WTC11 (cell line): Measurements from ENCODE around the gene FBXO39. TPM values are rescaled to one million over a fixed set of nuclear protein-coding genes. Genes with fewer than 3 reads are reported as not detected.

Experiments
- ATAC-seq: fragments of 200-7000 bp; cut with Tn5 transposase; 2 replicates; pipeline ENCODE4 v1.10.0; 2021; ENCODE audit warnings: mild to moderate bottlenecking, moderate library complexity
- CTCF ChIA-PET: fragments of 300-600 bp; sonication (Branson Sonifier 250); formaldehyde crosslinking; loops from one replicate; lab custom pipeline; 2021; ENCODE audit warnings: antibody characterized with exemption; lab: Charles Lee
- POLR2A ChIA-PET: fragments of 350-600 bp; sonication (Branson Sonifier 250); formaldehyde crosslinking; loops from one replicate; lab custom pipeline; 2021; ENCODE audit warnings: antibody characterized with exemption; lab: Charles Lee
- DNase-seq: peaks from one replicate; pipeline ENCODE4 v3.0.0; 2021; ENCODE audit warnings: low spot score
- H3K27ac Mint-ChIP-seq: 2 replicates; pipeline ENCODE4 v1.8.0; 2021; ENCODE audit warnings: mixed read lengths
- H3K27me3 Mint-ChIP-seq: 2 replicates; pipeline ENCODE4 v1.8.0; 2021; ENCODE audit warnings: low read depth, mild to moderate bottlenecking, moderate library complexity, mixed read lengths
- H3K36me3 Mint-ChIP-seq: 2 replicates; pipeline ENCODE4 v1.8.0; 2021; ENCODE audit warnings: mixed read lengths
- H3K4me1 Mint-ChIP-seq: 2 replicates; pipeline ENCODE4 v1.8.0; 2022; ENCODE audit warnings: mixed read lengths
- H3K4me3 Mint-ChIP-seq: 2 replicates; pipeline ENCODE4 v1.8.0; 2021; ENCODE audit warnings: mild to moderate bottlenecking, moderate library complexity, mixed read lengths
- H3K9me3 Mint-ChIP-seq: 2 replicates; pipeline ENCODE4 v1.8.0; 2021; ENCODE audit warnings: mixed read lengths
- FOXJ3 ChIP-seq: sonication (generic); formaldehyde crosslinking; IDR thresholded peaks from 2 replicates; pipeline ENCODE4 v1.9.0; 2021; ENCODE audit warnings: missing genetic modification reagents, mild to moderate bottlenecking, borderline replicate concordance
- HMGA2 ChIP-seq: fragments of 250-450 bp; sonication (Bioruptor Pico); IDR thresholded peaks from 2 replicates; pipeline ENCODE4 v1.4.0; 2021; ENCODE audit warnings: mild to moderate bottlenecking, moderate library complexity
- IRF2 ChIP-seq: sonication (generic); formaldehyde crosslinking; IDR thresholded peaks from 2 replicates; pipeline ENCODE4 v1.8.0; 2022; ENCODE audit warnings: low read depth, missing genetic modification reagents, borderline replicate concordance
- JAZF1 ChIP-seq: fragments of 250-450 bp; sonication (Bioruptor Pico); IDR thresholded peaks from 2 replicates; pipeline ENCODE4 v1.9.0; 2021; ENCODE audit warnings: moderate library complexity, mild to moderate bottlenecking, inconsistent platforms
- JUN ChIP-seq: sonication (generic); formaldehyde crosslinking; IDR thresholded peaks from 2 replicates; pipeline ENCODE4 v1.8.0; 2023; ENCODE audit warnings: mild to moderate bottlenecking, missing genetic modification reagents
- MYBL2 ChIP-seq: sonication (generic); formaldehyde crosslinking; IDR thresholded peaks from 2 replicates; pipeline ENCODE4 v1.8.1; 2023; ENCODE audit warnings: mild to moderate bottlenecking, moderate library complexity, missing genetic modification reagents
- NR2C2 ChIP-seq: sonication (generic); formaldehyde crosslinking; IDR thresholded peaks from 2 replicates; pipeline ENCODE4 v1.8.0; 2022; ENCODE audit warnings: mild to moderate bottlenecking, missing genetic modification reagents
- RELA ChIP-seq: sonication (generic); formaldehyde crosslinking; IDR thresholded peaks from 2 replicates; pipeline ENCODE4 v1.8.1; 2022; ENCODE audit warnings: missing genetic modification reagents, mild to moderate bottlenecking, borderline replicate concordance
- SMAD3 ChIP-seq: sonication (generic); formaldehyde crosslinking; IDR thresholded peaks from 2 replicates; pipeline ENCODE4 v1.8.0; 2022; ENCODE audit warnings: missing genetic modification reagents, mild to moderate bottlenecking, borderline replicate concordance
- ZNF232 ChIP-seq: sonication (generic); formaldehyde crosslinking; IDR thresholded peaks from 2 replicates; pipeline ENCODE4 v1.8.0; 2022; ENCODE audit warnings: mild to moderate bottlenecking, missing genetic modification reagents
- total RNA-seq: library from RNA; stranded (reverse); gene quantifications from 3 replicates; pipeline ENCODE4 v1.2.3, GENCODE V29; 2021
- TF ChIP-seq, protein P1 (sequence below): fragments of 250-450 bp; sonication (Bioruptor Pico); IDR thresholded peaks from 2 replicates; pipeline ENCODE4 v1.9.0; 2021; ENCODE audit warnings: mild to moderate bottlenecking, borderline replicate concordance
- TF ChIP-seq, protein P2 (sequence below): sonication (generic); formaldehyde crosslinking; IDR thresholded peaks from 2 replicates; pipeline ENCODE4 v1.8.1; 2022; ENCODE audit warnings: mild to moderate bottlenecking, moderate library complexity, missing genetic modification reagents
- TF ChIP-seq, protein P3 (sequence below): fragments of 250-450 bp; sonication (Bioruptor Pico); IDR thresholded peaks from 2 replicates; pipeline ENCODE4 v2.1.2; 2022; ENCODE audit warnings: mild to moderate bottlenecking, moderate library complexity
- TF ChIP-seq, protein P4 (sequence below): sonication (generic); formaldehyde crosslinking; IDR thresholded peaks from 2 replicates; pipeline ENCODE4 v1.8.1; 2022; ENCODE audit warnings: missing genetic modification reagents, borderline replicate concordance
- TF ChIP-seq, protein P5 (sequence below): sonication (generic); formaldehyde crosslinking; IDR thresholded peaks from 2 replicates; pipeline ENCODE4 v1.8.1; 2023; ENCODE audit warnings: mild to moderate bottlenecking, moderate library complexity, missing genetic modification reagents
- TF ChIP-seq, protein P6 (sequence below): sonication (generic); formaldehyde crosslinking; IDR thresholded peaks from 2 replicates; pipeline ENCODE4 v1.8.0; 2023; ENCODE audit warnings: missing genetic modification reagents, mild to moderate bottlenecking, borderline replicate concordance
- TF ChIP-seq, protein P7 (sequence below): sonication (generic); formaldehyde crosslinking; IDR thresholded peaks from 2 replicates; pipeline ENCODE4 v1.8.0; 2023; ENCODE audit warnings: missing genetic modification reagents

The FBXO39 gene
- total RNA-seq, 1 experiment from 2014 or later, result not detected

DNA sequence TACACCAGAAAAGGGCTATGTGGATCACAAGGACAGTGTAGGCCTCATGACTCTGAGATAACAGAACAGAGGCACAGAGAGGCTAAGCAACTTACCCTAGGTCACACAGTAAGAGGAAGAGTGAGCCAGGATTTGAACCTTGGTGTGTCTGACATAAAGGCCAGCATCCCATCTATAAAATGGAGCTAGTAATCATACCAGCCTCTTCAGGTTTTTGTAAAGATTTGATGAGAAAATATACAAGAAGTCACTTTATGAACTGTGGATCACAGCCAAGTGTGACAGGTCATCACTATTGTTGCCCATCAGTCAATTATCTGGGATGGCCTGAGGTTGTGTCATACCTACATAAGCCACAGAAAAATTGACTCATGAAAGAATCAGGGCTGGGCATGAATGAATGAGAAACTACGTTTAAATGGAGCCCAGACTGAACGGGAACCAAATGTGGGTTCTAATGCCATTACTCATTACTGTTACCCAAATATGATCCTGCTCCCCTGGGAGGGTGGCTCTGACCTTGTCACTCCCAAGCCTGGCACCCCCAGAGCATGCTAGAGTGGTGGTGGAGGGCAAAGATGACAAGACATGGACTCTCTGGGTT, 21.0 kb downstream of the FBXO39 start:
- Mint-ChIP-seq H3K27ac (no peak overlapping the region), H3K9me3 (no peaks in the 10 kb centered on the region), H3K4me1 (peaks cover 20% of the 10 kb centered on the region), H3K4me3 (no peak overlapping the region), H3K27me3 (peaks cover 4% of the 10 kb centered on the region), H3K36me3 (no peaks in the 10 kb centered on the region)
- ATAC-seq (no peak), DNase-seq (no peak)
- no peak for TF ChIP-seq SMAD3 (CRISPR knock-in tag)
- no peak for TF ChIP-seq MYBL2 (CRISPR knock-in tag)
- no peak for TF ChIP-seq FOXJ3 (CRISPR knock-in tag)
- TF ChIP-seq, protein P1, sequence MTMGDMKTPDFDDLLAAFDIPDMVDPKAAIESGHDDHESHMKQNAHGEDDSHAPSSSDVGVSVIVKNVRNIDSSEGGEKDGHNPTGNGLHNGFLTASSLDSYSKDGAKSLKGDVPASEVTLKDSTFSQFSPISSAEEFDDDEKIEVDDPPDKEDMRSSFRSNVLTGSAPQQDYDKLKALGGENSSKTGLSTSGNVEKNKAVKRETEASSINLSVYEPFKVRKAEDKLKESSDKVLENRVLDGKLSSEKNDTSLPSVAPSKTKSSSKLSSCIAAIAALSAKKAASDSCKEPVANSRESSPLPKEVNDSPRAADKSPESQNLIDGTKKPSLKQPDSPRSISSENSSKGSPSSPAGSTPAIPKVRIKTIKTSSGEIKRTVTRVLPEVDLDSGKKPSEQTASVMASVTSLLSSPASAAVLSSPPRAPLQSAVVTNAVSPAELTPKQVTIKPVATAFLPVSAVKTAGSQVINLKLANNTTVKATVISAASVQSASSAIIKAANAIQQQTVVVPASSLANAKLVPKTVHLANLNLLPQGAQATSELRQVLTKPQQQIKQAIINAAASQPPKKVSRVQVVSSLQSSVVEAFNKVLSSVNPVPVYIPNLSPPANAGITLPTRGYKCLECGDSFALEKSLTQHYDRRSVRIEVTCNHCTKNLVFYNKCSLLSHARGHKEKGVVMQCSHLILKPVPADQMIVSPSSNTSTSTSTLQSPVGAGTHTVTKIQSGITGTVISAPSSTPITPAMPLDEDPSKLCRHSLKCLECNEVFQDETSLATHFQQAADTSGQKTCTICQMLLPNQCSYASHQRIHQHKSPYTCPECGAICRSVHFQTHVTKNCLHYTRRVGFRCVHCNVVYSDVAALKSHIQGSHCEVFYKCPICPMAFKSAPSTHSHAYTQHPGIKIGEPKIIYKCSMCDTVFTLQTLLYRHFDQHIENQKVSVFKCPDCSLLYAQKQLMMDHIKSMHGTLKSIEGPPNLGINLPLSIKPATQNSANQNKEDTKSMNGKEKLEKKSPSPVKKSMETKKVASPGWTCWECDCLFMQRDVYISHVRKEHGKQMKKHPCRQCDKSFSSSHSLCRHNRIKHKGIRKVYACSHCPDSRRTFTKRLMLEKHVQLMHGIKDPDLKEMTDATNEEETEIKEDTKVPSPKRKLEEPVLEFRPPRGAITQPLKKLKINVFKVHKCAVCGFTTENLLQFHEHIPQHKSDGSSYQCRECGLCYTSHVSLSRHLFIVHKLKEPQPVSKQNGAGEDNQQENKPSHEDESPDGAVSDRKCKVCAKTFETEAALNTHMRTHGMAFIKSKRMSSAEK (CRISPR knock-in tag), result no peak
- TF ChIP-seq HMGA2, result no peak
- TF ChIP-seq, protein P2, sequence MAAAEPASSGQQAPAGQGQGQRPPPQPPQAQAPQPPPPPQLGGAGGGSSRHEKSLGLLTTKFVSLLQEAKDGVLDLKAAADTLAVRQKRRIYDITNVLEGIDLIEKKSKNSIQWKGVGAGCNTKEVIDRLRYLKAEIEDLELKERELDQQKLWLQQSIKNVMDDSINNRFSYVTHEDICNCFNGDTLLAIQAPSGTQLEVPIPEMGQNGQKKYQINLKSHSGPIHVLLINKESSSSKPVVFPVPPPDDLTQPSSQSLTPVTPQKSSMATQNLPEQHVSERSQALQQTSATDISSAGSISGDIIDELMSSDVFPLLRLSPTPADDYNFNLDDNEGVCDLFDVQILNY (CRISPR knock-in tag), result no peak
- TF ChIP-seq, protein P3, sequence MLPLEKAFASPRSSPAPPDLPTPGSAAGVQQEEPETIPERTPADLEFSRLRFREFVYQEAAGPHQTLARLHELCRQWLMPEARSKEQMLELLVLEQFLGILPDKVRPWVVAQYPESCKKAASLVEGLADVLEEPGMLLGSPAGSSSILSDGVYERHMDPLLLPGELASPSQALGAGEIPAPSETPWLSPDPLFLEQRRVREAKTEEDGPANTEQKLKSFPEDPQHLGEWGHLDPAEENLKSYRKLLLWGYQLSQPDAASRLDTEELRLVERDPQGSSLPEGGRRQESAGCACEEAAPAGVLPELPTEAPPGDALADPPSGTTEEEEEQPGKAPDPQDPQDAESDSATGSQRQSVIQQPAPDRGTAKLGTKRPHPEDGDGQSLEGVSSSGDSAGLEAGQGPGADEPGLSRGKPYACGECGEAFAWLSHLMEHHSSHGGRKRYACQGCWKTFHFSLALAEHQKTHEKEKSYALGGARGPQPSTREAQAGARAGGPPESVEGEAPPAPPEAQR, result no peak
- TF ChIP-seq, protein P4, sequence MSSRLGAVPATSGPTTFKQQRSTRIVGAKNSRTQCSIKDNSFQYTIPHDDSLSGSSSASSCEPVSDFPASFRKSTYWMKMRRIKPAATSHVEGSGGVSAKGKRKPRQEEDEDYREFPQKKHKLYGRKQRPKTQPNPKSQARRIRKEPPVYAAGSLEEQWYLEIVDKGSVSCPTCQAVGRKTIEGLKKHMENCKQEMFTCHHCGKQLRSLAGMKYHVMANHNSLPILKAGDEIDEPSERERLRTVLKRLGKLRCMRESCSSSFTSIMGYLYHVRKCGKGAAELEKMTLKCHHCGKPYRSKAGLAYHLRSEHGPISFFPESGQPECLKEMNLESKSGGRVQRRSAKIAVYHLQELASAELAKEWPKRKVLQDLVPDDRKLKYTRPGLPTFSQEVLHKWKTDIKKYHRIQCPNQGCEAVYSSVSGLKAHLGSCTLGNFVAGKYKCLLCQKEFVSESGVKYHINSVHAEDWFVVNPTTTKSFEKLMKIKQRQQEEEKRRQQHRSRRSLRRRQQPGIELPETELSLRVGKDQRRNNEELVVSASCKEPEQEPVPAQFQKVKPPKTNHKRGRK, result no peak
- TF ChIP-seq, protein P5, sequence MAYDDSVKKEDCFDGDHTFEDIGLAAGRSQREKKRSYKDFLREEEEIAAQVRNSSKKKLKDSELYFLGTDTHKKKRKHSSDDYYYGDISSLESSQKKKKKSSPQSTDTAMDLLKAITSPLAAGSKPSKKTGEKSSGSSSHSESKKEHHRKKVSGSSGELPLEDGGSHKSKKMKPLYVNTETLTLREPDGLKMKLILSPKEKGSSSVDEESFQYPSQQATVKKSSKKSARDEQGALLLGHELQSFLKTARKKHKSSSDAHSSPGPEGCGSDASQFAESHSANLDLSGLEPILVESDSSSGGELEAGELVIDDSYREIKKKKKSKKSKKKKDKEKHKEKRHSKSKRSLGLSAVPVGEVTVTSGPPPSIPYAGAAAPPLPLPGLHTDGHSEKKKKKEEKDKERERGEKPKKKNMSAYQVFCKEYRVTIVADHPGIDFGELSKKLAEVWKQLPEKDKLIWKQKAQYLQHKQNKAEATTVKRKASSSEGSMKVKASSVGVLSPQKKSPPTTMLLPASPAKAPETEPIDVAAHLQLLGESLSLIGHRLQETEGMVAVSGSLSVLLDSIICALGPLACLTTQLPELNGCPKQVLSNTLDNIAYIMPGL (CRISPR knock-in tag), result no peak
- no peak for TF ChIP-seq JUN (CRISPR knock-in tag)
- TF ChIP-seq, protein P6, sequence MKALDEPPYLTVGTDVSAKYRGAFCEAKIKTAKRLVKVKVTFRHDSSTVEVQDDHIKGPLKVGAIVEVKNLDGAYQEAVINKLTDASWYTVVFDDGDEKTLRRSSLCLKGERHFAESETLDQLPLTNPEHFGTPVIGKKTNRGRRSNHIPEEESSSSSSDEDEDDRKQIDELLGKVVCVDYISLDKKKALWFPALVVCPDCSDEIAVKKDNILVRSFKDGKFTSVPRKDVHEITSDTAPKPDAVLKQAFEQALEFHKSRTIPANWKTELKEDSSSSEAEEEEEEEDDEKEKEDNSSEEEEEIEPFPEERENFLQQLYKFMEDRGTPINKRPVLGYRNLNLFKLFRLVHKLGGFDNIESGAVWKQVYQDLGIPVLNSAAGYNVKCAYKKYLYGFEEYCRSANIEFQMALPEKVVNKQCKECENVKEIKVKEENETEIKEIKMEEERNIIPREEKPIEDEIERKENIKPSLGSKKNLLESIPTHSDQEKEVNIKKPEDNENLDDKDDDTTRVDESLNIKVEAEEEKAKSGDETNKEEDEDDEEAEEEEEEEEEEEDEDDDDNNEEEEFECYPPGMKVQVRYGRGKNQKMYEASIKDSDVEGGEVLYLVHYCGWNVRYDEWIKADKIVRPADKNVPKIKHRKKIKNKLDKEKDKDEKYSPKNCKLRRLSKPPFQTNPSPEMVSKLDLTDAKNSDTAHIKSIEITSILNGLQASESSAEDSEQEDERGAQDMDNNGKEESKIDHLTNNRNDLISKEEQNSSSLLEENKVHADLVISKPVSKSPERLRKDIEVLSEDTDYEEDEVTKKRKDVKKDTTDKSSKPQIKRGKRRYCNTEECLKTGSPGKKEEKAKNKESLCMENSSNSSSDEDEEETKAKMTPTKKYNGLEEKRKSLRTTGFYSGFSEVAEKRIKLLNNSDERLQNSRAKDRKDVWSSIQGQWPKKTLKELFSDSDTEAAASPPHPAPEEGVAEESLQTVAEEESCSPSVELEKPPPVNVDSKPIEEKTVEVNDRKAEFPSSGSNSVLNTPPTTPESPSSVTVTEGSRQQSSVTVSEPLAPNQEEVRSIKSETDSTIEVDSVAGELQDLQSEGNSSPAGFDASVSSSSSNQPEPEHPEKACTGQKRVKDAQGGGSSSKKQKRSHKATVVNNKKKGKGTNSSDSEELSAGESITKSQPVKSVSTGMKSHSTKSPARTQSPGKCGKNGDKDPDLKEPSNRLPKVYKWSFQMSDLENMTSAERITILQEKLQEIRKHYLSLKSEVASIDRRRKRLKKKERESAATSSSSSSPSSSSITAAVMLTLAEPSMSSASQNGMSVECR (CRISPR knock-in tag), result no peak
- no peak for TF ChIP-seq NR2C2 (CRISPR knock-in tag)
- TF ChIP-seq ZNF232 (CRISPR knock-in tag), result no peak
- no peak for TF ChIP-seq JAZF1 (CRISPR knock-in tag)
- TF ChIP-seq, protein P7, sequence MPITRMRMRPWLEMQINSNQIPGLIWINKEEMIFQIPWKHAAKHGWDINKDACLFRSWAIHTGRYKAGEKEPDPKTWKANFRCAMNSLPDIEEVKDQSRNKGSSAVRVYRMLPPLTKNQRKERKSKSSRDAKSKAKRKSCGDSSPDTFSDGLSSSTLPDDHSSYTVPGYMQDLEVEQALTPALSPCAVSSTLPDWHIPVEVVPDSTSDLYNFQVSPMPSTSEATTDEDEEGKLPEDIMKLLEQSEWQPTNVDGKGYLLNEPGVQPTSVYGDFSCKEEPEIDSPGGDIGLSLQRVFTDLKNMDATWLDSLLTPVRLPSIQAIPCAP, result no peak
- TF ChIP-seq IRF2, result no peak
- TF ChIP-seq RELA, result no peak
- POLR2A ChIA-PET, result no interaction called here
- CTCF ChIA-PET, result interaction anchor here (0.8 to 1.4 kb wide), 2 partner anchors 47 to 95 kb away, joined by 3 read pairs; no protein-coding TSS in a partner anchor
